Activated naive CD4-positive, alpha-beta T cell treated with anti-CD3 and anti-CD28 coated beads, Interleukin-2, amount 50 U/mL, for 16 hours (primary cell): Measurements from ENCODE around the gene UBE2E1.

ENCODE experiments used
- DNase-seq: peaks from one replicate; pipeline ENCODE4 v3.0.0-alpha.2; 2020

The UBE2E1 gene

DNA sequence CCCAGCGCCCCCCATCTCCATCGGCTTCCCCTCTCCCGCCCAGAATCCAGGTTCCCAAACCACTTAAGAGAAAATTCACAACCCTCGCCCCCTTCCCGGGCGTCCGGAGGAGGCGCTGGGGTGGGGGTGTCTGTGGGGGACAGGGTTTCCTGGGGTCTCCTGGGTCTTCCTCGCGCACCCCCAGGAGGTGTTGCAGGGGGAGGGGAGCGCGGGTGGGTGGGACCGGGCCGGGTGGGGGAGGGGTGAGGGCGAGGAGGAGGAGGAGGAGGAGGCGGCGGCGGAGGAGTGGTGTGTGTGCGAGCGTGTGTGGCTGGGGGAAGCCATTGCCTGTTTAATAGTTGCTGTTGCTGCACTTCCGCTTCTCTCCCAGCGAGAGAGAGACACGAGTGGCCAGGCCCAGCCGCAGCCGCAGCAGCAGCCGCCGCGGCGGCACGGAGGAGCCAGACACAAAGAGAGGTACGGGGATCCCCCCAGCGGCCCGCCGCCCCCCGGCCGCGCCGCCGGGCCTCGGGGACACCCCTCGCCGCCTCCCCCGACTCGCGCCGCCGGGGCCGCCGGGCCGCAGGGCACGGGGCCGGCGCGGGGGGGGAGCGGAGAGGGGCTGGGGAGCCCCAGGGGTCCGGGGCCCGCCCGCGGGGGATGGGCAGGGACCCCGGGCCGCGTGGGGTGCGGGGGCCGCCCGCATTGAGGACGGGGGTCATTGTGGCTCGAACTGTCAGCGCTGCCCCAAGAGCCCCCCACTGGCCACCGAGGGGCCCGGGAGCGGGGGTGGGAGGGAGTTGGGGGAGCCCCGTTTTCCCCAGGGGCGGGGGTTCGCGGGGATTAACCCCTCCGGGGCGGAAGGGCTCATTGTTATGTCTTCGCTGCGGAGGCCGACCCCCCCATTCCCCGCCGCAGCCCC lies at the start of gene UBE2E1:
TSS of gene UBE2E1 (plus strand) at position 323 of the 901 bp plus-strand sequence. CDS start 1,315 bp downstream, outside the sequence.
- peak; percentile 65 for DNase-seq

DNA sequence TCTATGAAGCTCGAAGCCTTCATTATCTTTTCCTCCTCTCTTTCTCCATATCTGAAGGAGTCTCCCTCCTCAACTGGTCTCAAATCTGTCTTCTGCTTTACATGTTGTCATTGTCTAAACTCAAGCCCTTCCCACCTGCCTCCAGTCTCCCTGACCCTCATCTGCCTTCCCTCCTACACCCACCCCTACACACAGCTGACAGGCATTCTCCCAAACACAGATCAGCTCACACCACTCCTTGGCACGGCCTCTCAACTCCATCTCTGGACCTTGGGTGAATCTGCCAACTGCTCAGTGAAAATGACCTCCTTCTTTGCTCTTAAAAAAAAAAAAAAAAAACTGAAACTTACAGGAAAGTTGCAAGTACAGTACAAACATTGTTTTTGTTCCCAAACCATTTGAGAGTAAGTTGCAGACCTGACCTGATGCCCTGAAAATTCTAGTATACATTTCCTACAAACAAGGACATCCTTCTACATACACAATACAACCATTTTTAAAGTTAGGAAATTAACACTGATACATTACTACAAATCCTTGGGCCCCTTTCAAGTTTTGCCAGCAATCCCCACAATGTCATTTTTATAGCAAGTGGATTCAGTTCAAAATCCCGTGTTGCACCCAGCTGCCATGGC lies 49.4 kb upstream of the UBE2E1 start:
- no peak for DNase-seq

DNA sequence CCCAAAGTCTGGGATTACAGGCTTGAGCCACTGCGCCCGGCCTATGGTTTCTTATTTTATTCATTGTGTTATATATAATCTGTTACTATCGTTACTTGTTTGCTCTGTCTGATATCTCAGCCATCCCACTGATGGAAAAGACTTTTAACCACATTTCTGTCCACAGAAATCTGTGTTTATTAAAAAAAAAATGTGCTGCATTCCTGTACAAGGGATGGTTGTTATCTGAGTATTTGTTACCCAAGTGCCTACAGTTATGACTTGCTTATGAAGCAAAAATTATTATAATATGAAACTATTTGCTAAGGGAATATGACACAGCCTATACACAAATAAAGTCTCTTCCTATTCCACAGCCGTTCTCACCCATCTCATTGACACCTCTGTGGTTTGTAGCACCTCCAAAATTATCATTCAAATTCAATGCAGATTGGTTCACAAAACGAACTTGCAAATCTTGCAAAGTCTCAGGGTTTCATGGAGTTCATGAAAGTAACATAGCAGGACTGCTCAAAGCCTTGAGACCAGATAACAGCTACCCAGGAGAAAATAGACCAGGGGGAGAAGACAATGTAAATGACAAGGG lies 47.4 kb upstream of the UBE2E1 start:
- DNase-seq: no peak

DNA sequence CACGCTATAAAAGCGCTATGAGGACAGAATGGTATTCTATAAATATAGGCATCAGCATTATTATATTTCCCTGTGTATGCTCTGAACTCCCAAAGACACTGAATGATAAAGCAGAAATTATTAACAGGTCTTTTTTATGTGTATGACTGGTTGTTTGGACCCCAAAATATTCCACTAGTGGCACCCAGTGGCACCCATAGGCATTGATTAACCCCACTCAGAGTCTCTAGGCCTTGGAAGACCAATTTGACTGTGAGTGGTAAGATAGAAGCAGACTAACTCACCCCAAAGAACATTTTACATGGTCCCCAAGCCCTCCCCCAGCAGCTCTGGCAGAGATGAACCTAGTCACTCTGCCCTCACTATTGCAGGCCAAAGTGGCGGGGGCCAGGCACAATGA lies 45.4 kb upstream of the UBE2E1 start:
- DNase-seq: no peak

DNA sequence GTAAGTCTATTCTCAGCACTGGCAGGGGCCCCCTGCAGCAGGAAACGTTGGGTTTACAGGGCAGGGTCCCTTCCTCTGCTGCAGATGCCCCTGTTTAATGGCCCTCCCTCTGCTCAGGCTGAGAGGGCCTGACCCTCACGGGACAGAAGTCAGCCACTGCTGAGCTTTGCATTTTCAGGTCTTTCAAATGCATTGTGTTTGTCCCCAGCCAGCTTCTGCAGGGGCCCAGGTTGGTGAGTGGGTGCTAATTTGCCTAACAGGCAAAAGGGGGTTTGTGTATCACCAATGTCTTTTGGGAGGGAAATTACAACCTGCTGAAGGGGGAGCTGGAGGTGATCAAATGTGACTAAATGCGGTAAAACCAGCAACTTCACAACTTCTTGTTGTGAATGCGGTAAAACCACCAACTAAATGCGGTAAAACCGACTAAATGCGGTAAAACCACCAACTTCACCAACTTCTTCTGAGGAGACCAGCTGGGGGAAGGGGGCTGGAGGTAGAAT lies 44.8 kb upstream of the UBE2E1 start:
- no peak for DNase-seq

DNA sequence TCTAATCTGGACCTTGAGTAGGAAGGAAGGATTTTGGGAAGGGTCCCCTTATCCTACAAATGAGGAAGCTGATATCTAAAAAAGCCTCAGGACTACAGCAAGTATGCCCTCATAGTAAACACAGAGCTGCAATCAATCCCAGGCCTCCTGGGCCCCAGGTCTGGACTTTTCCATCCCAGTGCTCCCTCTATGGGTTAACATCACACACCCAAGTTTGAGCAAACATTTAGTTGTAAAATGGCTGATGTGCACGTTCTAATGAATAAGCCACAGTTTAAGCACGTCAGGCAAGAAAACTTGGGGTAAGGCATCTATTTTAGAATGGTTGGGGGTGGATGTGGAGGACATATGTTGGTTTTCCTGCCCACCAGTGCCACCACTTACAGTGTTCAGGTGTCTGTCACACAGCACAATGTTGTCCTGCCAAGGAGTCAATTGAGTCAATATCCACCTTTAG lies 44.3 kb upstream of the UBE2E1 start:
- DNase-seq: no peak

DNA sequence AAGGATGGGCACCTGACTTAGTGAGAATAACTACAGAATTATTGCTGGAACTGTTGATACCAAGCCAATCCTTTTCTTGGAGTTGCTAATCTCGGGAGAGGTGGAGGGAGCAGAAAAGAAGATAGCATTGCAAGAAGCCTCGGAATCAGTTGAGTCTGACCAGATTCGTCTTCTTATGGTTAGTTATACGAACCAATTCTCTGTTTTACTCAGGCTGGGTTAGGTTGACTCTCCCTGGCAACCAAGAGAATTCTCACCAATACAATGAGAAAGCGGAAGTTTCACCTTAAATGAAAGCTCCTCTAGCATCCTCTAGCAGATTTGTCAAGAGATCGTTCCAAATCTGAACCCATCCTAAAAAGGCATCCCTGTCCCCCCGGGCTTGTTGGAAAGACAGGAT lies 43.5 kb upstream of the UBE2E1 start:
- no peak for DNase-seq

DNA sequence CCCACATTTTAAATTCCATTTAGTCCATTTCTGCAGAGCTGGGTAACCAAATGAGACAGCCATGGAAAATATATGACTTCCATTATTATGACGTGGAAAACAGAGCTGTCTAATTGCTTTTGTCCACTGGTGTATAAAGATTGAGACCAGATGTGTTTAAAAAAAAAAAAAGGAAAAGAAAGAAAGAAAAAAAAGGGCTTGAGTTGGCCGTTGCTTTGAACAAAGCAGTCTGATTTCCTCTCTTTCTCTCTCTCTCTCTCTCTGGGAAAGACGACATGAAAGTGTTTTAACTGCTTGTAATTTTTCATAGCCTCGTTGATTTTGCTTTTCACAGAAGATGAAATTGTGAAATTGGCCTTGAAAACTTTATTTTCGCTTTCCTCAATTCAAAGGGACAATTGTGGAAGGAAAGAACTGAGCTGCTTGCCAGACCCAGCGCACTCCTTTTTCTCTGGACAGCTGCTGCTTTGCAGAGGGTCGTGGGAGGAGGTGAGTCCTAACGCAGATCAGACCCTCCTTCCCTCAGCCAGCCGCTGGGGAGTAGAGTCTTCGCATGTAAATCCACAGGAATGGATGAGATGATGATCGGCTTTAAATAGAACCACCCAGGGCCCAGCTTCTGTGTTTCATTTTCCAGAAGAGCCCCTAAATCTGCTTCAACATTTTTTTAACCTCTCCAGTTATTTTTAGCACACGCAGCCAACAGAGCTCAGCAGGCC lies 42.8 kb upstream of the UBE2E1 start:
- DNase-seq: no peak

DNA sequence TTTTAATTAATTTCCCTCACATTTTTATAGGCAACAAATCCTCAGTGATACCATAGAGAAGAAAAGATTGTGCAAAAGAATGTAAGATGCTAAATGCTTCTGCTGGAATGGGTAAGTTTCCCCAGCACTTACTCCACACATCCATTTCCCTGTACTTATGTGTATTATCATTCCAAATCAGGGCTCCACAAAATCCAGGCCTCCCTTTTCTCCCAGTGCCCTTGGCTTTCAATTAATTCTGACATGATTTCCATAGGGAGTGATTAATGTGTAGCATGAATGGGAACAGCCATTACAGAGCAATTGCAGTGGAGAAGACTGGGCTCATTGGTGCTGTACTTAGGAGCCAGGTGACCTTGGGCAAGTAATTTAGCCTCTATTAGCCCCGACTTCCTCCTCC lies 41.3 kb upstream of the UBE2E1 start:
- no peak for DNase-seq

DNA sequence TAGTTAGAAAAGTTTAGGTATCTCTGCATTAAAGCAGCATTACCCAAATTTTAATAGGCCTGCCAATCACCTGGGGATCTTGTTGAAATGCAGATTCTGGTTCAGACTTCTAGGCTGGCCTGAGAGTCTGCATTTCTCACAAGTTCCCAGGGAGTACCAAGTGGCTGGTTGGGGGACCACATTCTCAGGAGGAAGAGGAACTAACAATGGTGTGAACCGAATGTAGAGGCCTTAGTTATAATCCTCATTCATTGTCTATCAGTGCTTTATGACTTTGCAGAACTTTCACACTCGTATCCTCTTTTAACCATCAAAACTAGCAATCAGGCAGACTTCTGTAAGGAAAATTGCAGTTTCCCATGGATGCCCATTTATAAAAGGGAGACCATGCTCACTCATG lies 38.2 kb upstream of the UBE2E1 start:
- DNase-seq: no peak

DNA sequence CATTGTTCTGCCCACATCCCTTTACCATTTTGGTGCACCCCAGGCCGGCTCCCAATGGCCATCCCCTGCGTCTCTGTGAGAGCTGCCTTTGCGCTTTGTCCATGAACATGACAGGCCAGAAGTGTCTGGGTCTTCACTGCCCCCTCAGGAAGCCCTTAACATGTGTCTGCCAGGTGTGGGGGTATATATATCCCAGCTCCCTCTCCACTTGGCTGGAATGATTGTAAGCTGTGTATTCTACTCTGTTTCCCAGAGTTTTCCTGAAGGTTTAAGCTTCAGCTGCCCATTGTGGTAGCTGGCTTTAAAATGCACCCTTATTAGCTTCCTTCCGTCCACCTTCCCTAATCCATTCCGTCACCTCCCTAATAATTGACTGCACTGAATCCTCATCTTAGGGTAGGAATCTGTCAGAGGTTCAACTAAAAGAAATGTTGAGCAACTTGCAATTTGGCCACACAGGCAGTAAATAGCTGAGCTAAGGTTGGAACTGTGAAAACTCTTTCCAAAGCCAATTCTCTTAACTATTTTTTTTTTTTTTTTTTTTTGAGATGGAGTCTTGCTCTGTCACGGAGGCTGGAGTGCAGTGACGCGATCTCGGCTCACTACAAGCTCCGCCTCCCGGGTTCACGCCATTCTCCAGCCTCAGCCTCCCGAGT lies 30.4 kb upstream of the UBE2E1 start:
- DNase-seq: no peak

DNA sequence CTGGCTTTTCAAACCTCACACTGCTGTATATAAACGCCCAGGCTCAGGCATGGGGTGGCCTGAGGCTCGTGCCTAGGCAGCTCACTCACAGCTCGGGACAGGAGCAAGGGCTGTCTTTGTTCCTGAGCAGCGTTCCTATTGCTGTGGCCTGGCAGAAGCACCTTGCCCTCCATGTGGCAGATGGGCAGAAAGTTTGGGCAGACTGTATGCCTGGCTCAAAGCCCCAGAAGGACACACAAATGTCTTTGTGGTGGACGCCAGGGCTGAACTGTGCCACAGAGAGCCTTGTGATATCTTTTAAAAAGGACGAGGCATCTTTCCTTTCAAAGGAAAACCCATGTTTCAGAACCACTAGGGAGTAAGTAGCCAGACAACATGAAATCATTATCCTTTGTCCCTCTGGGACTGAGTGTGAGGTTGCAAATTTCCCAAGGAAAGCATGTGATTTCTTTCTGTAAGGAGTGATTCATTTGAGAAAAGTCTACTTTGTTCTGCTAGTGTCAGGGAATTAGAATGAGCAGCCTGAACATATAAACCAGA lies 29.3 kb upstream of the UBE2E1 start:
- no peak for DNase-seq

DNA sequence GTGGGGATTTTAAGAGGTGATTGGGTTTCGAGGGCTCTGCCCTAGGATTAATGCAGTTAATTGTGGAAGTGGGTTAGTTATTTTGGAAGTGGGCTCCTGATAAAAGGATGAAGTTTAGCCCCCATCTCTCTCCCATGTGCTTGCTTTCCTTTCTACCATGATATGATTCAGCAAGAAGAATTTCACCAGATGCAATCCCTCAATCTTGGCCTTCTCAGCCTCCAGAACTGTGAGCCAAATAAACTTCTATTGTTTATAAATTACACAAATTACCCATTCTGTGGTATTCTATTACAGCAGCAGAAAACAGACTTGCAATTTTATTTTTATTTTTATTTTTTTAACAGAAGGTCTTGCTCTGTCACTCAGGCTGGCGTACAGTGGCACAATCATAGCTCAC lies 27.3 kb upstream of the UBE2E1 start:
- DNase-seq: no peak

DNA sequence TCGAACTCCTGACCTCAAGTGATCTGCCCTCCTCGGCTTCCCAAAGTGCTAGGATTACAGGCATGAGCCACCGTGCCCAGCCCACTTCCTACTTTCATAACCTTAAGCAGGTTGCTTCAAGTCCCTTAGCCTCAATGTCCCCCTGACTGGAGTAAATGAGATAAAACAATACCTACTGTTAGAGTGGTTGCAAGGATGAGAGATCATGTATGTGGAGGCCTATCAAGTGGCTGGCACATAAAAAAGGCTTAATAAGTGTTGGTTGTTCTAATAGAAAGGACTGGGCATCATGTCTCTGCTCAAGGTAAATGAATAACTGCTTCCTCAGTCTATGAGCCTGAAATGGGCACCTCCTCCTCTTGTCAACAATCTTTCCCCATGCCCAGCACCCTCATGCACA lies 25.9 kb upstream of the UBE2E1 start:
- no peak for DNase-seq

DNA sequence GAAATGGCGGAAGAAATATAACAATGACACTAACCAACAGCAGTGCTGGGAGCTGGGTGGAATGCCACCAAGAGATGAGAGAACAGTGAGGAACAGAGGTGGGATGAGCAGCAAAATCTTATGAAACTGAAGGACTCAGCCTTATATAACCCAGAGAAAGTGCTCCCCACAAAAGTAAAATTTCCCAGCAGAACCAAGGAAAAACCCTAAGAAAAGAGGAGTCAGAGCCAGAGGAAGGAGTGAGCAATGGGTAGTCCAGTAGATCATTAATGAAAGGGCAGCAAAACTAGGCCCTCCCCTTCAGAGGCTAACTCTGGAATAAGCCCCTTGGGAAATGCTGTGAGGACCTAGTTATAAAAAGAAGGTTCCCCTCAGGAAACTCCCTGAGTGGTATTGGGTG lies 24.7 kb upstream of the UBE2E1 start:
- DNase-seq: no peak

DNA sequence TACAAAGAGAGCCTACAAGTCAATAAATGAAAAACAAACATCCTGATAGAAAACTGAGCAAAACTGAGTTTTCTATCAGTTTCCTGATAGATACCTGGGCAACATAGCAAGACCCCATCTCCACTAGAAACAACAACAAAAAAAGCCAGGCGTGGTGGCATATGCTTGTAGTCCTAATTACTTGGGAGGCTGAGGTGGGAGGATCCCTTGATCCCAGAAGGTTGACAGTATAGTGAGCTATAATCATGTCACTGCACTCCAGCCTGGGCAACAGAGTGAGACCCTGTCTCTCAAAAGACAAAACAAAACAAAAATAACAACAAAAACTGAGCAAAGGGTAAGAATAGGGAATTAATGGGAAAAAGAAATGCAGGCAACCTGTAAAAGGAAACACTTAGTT lies 23.9 kb upstream of the UBE2E1 start:
- no peak for DNase-seq

DNA sequence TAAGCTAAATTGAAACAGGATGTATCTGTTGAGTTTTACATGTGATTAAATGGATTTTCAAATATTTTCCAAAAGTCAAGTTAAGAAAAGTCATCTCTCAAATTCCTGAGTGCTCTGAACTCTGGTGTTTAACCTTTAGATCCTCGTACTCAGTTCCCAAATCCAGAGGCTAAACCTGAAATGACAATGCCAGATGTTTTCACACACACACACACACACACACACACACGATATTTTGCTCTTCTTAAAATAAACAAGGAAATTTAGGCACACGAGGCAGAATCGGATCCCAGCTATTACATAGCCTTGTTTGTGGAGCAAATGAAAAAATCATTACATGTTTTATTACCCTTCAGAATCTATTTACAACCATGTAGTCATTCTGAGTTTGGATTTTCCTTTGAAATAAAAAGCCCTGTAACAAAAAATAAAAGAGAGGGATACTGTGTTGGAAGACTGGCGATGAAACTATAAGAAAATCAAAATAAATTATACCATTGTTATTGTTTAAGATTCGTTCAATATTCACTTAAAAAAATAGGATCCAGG lies 20.6 kb upstream of the UBE2E1 start:
- DNase-seq: no peak

DNA sequence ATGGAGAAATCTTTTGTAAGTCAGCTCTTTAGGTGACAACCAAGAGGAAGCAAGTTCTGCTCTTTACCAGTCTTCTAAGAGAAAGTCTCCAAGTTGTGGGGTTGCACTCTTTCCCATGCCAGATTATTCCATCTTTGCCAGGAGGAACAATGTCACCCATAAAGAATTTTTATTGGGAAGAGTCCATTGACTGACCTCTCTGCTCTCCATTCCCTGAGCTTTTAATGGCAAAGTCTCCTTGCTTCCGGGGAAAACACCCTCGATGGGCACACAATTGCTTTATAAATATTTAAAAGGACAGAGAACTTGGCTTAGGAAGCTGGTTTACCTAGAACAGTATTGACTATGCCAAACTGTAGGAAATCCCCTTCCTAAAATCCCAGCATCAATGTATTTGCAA lies 19.9 kb upstream of the UBE2E1 start:
- DNase-seq: no peak

DNA sequence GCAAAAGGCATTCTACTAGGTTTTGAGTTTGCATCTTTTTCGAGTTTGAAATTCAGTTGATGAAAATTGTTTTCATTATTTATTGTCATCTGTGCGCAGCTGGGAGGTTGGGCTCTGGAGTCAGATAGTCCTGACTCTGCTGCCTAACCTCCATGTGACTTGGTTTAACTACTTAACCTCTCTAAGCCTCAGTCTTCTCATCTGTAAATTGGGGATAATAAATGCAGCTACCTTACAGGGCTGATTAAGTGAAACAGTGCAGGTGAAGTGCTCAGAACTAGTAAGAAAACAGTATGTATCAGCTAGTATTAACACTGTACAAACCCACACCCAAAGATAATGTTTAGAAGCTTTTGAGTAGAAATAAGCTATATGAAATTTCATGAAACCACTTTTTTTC lies 14.1 kb upstream of the UBE2E1 start:
- DNase-seq: no peak

DNA sequence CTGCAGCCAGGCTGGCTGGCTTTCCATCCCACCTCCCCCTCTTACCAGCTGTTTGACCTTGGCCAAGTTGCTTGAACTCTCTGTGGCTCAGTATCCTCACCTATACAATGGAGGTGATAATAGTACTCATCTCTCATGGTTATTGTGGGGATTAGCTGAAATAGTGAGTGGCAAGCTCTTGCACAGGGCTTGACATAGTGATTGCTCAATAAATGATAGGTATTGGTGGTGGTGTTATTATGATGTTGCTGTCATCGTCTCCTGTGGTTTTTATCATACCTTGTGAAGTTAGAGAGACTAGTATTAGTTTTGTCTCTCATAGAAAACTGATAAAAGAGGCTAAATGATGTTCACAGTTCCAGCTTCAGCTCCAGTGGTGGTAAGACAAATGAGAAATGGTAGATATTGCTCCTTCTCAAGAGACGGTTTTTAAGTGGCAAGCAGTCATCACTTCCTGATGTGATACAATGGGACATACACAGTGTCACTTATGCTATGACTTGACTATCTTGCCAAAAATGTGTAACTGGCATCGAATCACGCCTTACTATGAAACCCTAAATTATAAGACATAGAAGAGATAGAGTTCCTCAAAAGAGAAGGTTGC lies 12.1 kb upstream of the UBE2E1 start:
- DNase-seq: no peak

DNA sequence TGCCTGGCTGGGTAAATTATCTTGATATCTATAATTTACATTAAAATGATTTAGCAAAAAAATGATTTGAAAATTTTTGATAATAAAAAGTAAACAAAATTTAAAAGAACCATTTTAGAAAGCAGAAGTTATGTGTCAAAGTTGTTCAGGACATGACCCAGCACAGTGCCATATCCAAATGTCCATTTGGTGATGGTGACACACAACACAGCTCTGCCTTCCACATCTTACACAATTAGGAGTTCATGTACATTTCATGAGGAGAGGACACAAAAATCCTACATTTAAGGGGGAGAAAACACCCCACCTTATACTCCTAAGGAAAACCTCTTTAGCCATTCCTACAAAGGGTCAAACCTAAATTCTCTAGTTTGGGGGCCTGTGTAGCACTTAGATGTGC lies 10.7 kb upstream of the UBE2E1 start:
- DNase-seq: no peak

DNA sequence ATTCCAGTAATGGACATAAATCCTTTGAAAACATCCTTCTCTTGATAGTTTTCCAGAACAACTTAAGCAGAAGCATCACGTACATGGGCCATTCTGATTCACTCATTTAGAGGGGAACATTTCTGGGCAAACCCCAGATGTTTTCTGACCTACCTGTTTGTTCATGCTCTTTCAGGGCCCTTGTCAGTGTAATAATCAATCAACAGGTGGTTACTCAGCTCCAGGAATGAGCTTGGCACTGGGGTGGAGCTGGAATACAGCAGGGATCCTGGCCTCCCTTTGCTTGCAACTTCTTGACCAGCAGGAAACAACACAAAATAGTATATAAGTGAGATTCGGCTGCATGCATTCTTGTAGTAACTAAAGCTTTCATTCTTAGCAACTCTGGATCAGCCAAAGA lies 9.2 kb upstream of the UBE2E1 start:
- no peak for DNase-seq
